Duodenal mucosa (tissue), 2 donors: Measurements from ENCODE around the gene SMIM13.

Experiments used
- H3K27ac ChIP-seq: one replicate; pipeline ENCODE4 v1.7.0; 2013; ENCODE audit warnings: low read depth, low read length
- H3K27me3 ChIP-seq, 2 donors: one replicate each; pipeline ENCODE4 v1.7.0; 2013; ENCODE audit warnings: low read length in 2 of 2, control low read depth in 1 of 2; ENCODE audit not compliant: insufficient read depth in 2 of 2, control insufficient read depth in 1 of 2
- H3K36me3 ChIP-seq, 2 donors: one replicate each; pipeline ENCODE4 v1.7.0; 2013; ENCODE audit warnings: low read length in 2 of 2, control low read depth in 1 of 2; ENCODE audit not compliant: insufficient read depth in 2 of 2, control insufficient read depth in 1 of 2
- H3K4me1 ChIP-seq, 2 donors: one replicate each; pipeline ENCODE4 v1.7.0; 2013; ENCODE audit warnings: low read length in 2 of 2, control low read depth in 1 of 2; ENCODE audit not compliant: insufficient read depth in 2 of 2, control insufficient read depth in 1 of 2
- H3K4me3 ChIP-seq, 2 donors: one replicate each; pipeline ENCODE4 v1.7.0; 2013; ENCODE audit warnings: low read length in 2 of 2, low read depth in 1 of 2
- H3K9ac ChIP-seq, 2 donors: one replicate each; pipeline ENCODE4 v1.7.0; 2013; ENCODE audit warnings: low read length in 2 of 2, low read depth in 1 of 2
- H3K9me3 ChIP-seq, 2 donors: one replicate each; pipeline ENCODE4 v1.7.0; 2013; ENCODE audit warnings: low read length in 2 of 2, control low read depth in 1 of 2; ENCODE audit not compliant: control insufficient read depth in 1 of 2

SMIM13 gene

DNA sequence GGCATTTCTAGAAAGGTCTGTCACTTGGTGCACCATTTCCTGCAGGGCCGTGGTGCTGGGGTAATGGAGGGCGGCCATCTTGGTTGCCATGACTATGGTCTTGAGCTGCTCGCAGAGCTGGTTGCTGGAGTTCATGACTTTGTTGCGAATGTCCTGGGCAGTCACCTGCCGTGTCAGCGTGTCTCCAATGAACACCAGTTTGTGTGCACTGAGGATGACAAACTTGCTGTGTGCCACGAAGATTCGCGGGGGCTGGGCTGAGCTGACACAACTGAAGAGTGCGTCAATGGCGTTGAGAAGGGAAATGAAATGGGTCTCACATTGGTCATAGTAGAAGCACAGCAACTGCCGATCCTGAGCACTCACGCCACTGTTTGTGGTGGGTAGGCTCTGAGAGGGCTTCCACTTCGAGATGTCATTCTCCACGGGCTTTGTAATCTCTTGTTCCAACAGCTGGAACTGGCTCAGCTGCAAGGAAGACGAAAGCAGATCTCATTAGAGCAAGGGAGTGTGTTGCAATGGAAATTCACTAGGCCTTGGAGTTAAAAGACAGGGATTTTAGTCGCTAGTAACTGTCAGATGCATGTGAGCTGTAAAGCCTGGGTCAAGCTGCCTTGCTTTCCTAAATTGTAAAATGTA lies 91.7 kb downstream of the SMIM13 start:
- no peaks in the 10 kb centered on the region for H3K9me3 ChIP-seq
- no peak overlapping the region for H3K4me3 ChIP-seq
- H3K9ac ChIP-seq, result no peak overlapping the region
- H3K36me3 ChIP-seq, result peaks cover 43 to 62% of the 10 kb centered on the region in 2 donors
- no peak overlapping the region for H3K27ac ChIP-seq
- H3K4me1 ChIP-seq, result no peaks in the 10 kb centered on the region
- no peaks in the 10 kb centered on the region for H3K27me3 ChIP-seq

GRCh38 chr6:11187301-11187700 lies 93.7 kb downstream of the SMIM13 start:
- H3K4me1 ChIP-seq, result no peaks in the 10 kb centered on the region
- H3K9ac ChIP-seq, result no peak overlapping the region
- H3K27ac ChIP-seq, result no peak overlapping the region
- H3K36me3 ChIP-seq, result peaks cover 54 to 82% of the 10 kb centered on the region in 2 donors
- no peaks in the 10 kb centered on the region for H3K27me3 ChIP-seq
- H3K4me3 ChIP-seq, result no peak overlapping the region
- no peaks in the 10 kb centered on the region for H3K9me3 ChIP-seq
